Measurements from ENCODE around the gene FILIP1L. TPM values are rescaled to one million over a fixed set of nuclear protein-coding genes. Genes with fewer than 3 reads are reported as not detected.

FILIP1L gene
- total and polyA plus RNA-seq, 2 of the 13 experiments (the other 11 are each of a cell fraction or from before 2014, with no cell fraction given), result 8.1 to 187 TPM

DNA sequence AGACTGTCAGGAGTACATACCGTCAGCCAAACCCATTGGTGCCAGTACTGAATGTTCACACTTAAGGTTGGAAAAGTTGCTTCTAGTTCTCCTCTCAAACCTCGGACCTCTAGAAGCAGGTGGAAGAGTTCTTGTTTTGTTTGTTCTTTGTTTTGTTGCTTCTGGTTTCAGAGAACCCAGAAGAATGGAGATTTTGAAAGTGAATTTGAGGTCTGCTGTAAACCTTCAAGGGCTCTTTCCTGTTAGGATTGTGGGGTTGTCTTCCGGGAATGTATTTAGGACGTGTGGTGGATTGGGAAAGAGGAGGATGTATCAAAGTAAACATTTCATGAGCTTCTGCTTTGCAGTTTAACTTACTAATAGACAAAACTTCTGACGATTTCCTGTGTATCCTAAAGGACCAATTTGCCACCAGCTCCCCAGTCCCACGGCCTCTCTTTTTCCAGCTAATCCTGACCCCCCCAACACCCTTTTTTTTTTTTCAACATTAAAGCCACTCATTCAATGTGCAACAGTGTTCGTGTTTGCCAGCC lies 50.3 kb downstream of the FILIP1L start (continued):
- TF ChIP-seq ZBTB34 (CRISPR knock-in tag; IDR thresholded peaks at IDR 0.05) (no peak), RFX5 (IDR thresholded peaks at IDR 0.05; ENCODE audit: low read depth, low read length) (no peak), MYNN (CRISPR knock-in tag; IDR thresholded peaks at IDR 0.05; ENCODE audit: low read depth) (no peak), NR2F6 (IDR thresholded peaks at IDR 0.05) (no peak), NR2F6 (CRISPR knock-in tag; IDR thresholded peaks at IDR 0.05) (peak; percentile 48; the same call in 1 of the 2 replicates), PREB (CRISPR knock-in tag; IDR thresholded peaks at IDR 0.05) (no peak), ZNF781 (CRISPR knock-in tag; IDR thresholded peaks at IDR 0.05; ENCODE audit: borderline replicate concordance, not compliant biosample characterization) (no peak), WIZ (CRISPR knock-in tag; IDR thresholded peaks at IDR 0.05) (no peak), MED13 (CRISPR knock-in tag; IDR thresholded peaks at IDR 0.05) (0 out of 2 replicates have a peak, but pooled peaks have one; percentile 27), PITX1 (CRISPR knock-in tag; IDR thresholded peaks at IDR 0.05) (no peak), YEATS2 (CRISPR knock-in tag; IDR thresholded peaks at IDR 0.05; ENCODE audit: borderline replicate concordance) (peak; percentile 55; the same call in 1 of the 2 replicates), SIX4 (CRISPR knock-in tag; IDR thresholded peaks at IDR 0.05) (peak; percentile 67; the same call in 1 of the 2 replicates), PAWR (CRISPR knock-in tag; IDR thresholded peaks at IDR 0.05; ENCODE audit: borderline replicate concordance) (no peak), ZNF205 (CRISPR knock-in tag; IDR thresholded peaks at IDR 0.05) (0 out of 2 replicates have a peak, but pooled peaks have one; percentile 16), GATAD2A (CRISPR knock-in tag; IDR thresholded peaks at IDR 0.05) (peak; percentile 91), ATF7-NPFF (CRISPR knock-in tag; IDR thresholded peaks at IDR 0.05; ENCODE audit: low read depth) (no peak), RARG (CRISPR knock-in tag; IDR thresholded peaks at IDR 0.05; ENCODE audit: low read depth) (no peak), EED (CRISPR knock-in tag; IDR thresholded peaks at IDR 0.05) (no peak), GATA4 (IDR thresholded peaks at IDR 0.05; ENCODE audit: borderline replicate concordance, low read depth) (peak; percentile 95; the same call in 1 of the 2 replicates), ATF5 (CRISPR knock-in tag; IDR thresholded peaks at IDR 0.05; ENCODE audit: low read depth) (no peak), RFX3 (CRISPR knock-in tag; IDR thresholded peaks at IDR 0.05) (no peak), SPEN (CRISPR knock-in tag; IDR thresholded peaks at IDR 0.05; ENCODE audit: low read depth) (0 out of 2 replicates have a peak, but pooled peaks have one; percentile 32), SYNCRIP (IDR thresholded peaks at IDR 0.05; ENCODE audit: insufficient read depth, low read depth, low read length) (no peak), ZNF7 (CRISPR knock-in tag; IDR thresholded peaks at IDR 0.05) (no peak), HNF1B (CRISPR knock-in tag; IDR thresholded peaks at IDR 0.05) (0 out of 2 replicates have a peak, but pooled peaks have one; percentile 36)
- TF ChIP-seq, protein P1, sequence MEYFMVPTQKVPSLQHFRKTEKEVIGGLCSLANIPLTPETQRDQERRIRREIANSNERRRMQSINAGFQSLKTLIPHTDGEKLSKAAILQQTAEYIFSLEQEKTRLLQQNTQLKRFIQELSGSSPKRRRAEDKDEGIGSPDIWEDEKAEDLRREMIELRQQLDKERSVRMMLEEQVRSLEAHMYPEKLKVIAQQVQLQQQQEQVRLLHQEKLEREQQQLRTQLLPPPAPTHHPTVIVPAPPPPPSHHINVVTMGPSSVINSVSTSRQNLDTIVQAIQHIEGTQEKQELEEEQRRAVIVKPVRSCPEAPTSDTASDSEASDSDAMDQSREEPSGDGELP (IDR thresholded peaks at IDR 0.05; ENCODE audit: borderline replicate concordance, low read depth), result peak; percentile 20; the same call in 1 of the 2 replicates
- TF ChIP-seq, protein P2, sequence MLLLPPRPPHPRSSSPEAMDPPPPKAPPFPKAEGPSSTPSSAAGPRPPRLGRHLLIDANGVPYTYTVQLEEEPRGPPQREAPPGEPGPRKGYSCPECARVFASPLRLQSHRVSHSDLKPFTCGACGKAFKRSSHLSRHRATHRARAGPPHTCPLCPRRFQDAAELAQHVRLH (CRISPR knock-in tag; IDR thresholded peaks at IDR 0.05; ENCODE audit: borderline replicate concordance, low read depth), result no peak

Data from HepG2 (cell line).